Measurements from ENCODE around the gene INAFM2. TPM values are rescaled to one million over a fixed set of nuclear protein-coding genes. Genes with fewer than 3 reads are reported as not detected.

INAFM2 gene
- total RNA-seq, 2 experiments from 2014 or later, result 6.8 to 7.0 TPM

GRCh38 chr15:40300367-40300766 is 23.1 kb upstream of the INAFM2 start:
- POLR2A ChIA-PET, result no interaction called here
- ATAC-seq (ENCODE audit: poor library complexity), result no peak

GRCh38 chr15:40300771-40301170 is 22.7 kb upstream of the INAFM2 start:
- no peak overlapping the region for H3K27ac Mint-ChIP-seq
- DNase-seq, result no peak
- peaks cover 17% of the 10 kb centered on the region for H3K4me1 ChIP-seq (ENCODE audit: insufficient read depth, low read length)
- no peak for TF ChIP-seq CTCF (IDR thresholded peaks at IDR 0.05)
- H3K27me3 Mint-ChIP-seq, result no peaks in the 10 kb centered on the region
- intact Hi-C loops (cut with DNase I, micrococcal nuclease), result no loop called here
- CTCF ChIA-PET, result interaction anchor here (1.4 kb wide), 1 partner anchor 26 kb away, joined by 3 read pairs; no protein-coding TSS in a partner anchor
- H3K36me3 Mint-ChIP-seq (ENCODE audit: low read depth), result peaks cover 86% of the 10 kb centered on the region
- H3K27ac ChIP-seq (ENCODE audit: low read depth in 1 of 2, low read length in 2 of 2), result no peak overlapping the region
- H3K9me3 Mint-ChIP-seq, result no peaks in the 10 kb centered on the region
- peaks cover 80% of the 10 kb centered on the region for H3K36me3 ChIP-seq (ENCODE audit: insufficient read depth, low read length)
- peaks cover 6% of the 10 kb centered on the region in 2 experiments for H3K9me3 ChIP-seq (ENCODE audit: control insufficient read depth in 1 of 2, insufficient read depth in 1 of 2, low read length in 2 of 2)
- H3K27me3 ChIP-seq (ENCODE audit: control insufficient read depth in 1 of 2, insufficient read depth in 2 of 2, low read length in 2 of 2), result no peaks in the 10 kb centered on the region
- ATAC-seq (ENCODE audit: poor library complexity), result no peak
- no peak overlapping the region for H3K4me3 Mint-ChIP-seq
- no peak overlapping the region for H3K4me3 ChIP-seq (ENCODE audit: low read length)
- peaks cover 21% of the 10 kb centered on the region for H3K4me1 Mint-ChIP-seq (ENCODE audit: low read depth)
- POLR2A ChIA-PET, result no interaction called here

More at GRCh38 chr15:40300367-40300766, 23.1 kb upstream of the INAFM2 start:
- no peak overlapping the region for H3K4me3 ChIP-seq (ENCODE audit: low read length)
- TF ChIP-seq CTCF (IDR thresholded peaks at IDR 0.05), result no peak
- H3K27me3 ChIP-seq (ENCODE audit: control insufficient read depth in 1 of 2, insufficient read depth in 2 of 2, low read length in 2 of 2), result no peaks in the 10 kb centered on the region
- H3K4me3 Mint-ChIP-seq, result no peak overlapping the region
- peaks cover 90% of the 10 kb centered on the region for H3K36me3 Mint-ChIP-seq (ENCODE audit: low read depth)
- H3K9me3 Mint-ChIP-seq, result no peaks in the 10 kb centered on the region
- no peak for DNase-seq
- H3K9me3 ChIP-seq (ENCODE audit: control insufficient read depth in 1 of 2, insufficient read depth in 1 of 2, low read length in 2 of 2), result peaks cover 6% of the 10 kb centered on the region in 2 experiments
- H3K27ac Mint-ChIP-seq, result no peak overlapping the region
- peaks cover 82% of the 10 kb centered on the region for H3K36me3 ChIP-seq (ENCODE audit: insufficient read depth, low read length)
- peaks cover 13% of the 10 kb centered on the region for H3K4me1 ChIP-seq (ENCODE audit: insufficient read depth, low read length)
- intact Hi-C loops (cut with DNase I, micrococcal nuclease), result no loop called here
- CTCF ChIA-PET, result no interaction called here
- peaks cover 17% of the 10 kb centered on the region for H3K4me1 Mint-ChIP-seq (ENCODE audit: low read depth)
- H3K27me3 Mint-ChIP-seq, result no peaks in the 10 kb centered on the region
- no peak overlapping the region for H3K27ac ChIP-seq (ENCODE audit: low read depth in 1 of 2, low read length in 2 of 2)

- peaks cover 72% of the 10 kb centered on the region for H3K36me3 ChIP-seq (ENCODE audit: insufficient read depth, low read length)
- peaks cover 6% of the 10 kb centered on the region in 2 experiments for H3K9me3 ChIP-seq (ENCODE audit: control insufficient read depth in 1 of 2, insufficient read depth in 1 of 2, low read length in 2 of 2)
- POLR2A ChIA-PET, result interaction anchor here (0.6 to 1.6 kb wide), 2 partner anchors 12 to 243 kb away, joined by 4 read pairs; no protein-coding TSS in a partner anchor
- Mint-ChIP-seq H3K4me3 (no peak overlapping the region), H3K36me3 (ENCODE audit: low read depth) (peaks cover 83% of the 10 kb centered on the region), H3K9me3 (no peaks in the 10 kb centered on the region), H3K27me3 (no peaks in the 10 kb centered on the region), H3K4me1 (ENCODE audit: low read depth) (peaks cover 28% of the 10 kb centered on the region), H3K27ac (no peak overlapping the region)
- ATAC-seq (ENCODE audit: poor library complexity) (no peak), DNase-seq (no peak)
- H3K27me3 ChIP-seq (ENCODE audit: control insufficient read depth in 1 of 2, insufficient read depth in 2 of 2, low read length in 2 of 2), result no peaks in the 10 kb centered on the region
- H3K4me1 ChIP-seq (ENCODE audit: insufficient read depth, low read length), result peaks cover 26% of the 10 kb centered on the region
- no peak for TF ChIP-seq CTCF (IDR thresholded peaks at IDR 0.05)
- CTCF ChIA-PET, result interaction anchor here (1.4 kb wide), 1 partner anchor 27 kb away, joined by 3 read pairs; no protein-coding TSS in a partner anchor
- no peak overlapping the region for H3K27ac ChIP-seq (ENCODE audit: low read depth in 1 of 2, low read length in 2 of 2)
- intact Hi-C loops (cut with DNase I, micrococcal nuclease), result no loop called here
- H3K4me3 ChIP-seq (ENCODE audit: low read length), result no peak overlapping the region
Measured at GRCh38 chr15:40301467-40302179, 21.9 kb upstream of the INAFM2 start.
